HepG2 (cell line): ENCODE measurements around the gene SERAC1. TPM values are rescaled to one million over a fixed set of nuclear protein-coding genes. Genes with fewer than 3 reads are reported as not detected.

ENCODE experiments used
- ATAC-seq: fragments of 200-7000 bp; cut with Tn5 transposase; 3 replicates; pipeline ENCODE4 v1.9.1; 2020; ENCODE audit warnings: mild to moderate bottlenecking, moderate library complexity
- BruUV-seq: library from RNA; stranded (reverse); fragments of 400-500 nt; replicated peaks from 2 replicates; lab custom pipeline; 2021; lab: Mats Ljungman, UMichigan
- CTCF ChIA-PET: fragments of 300-600 bp; formaldehyde crosslinking; extraction: SDS; loops from one replicate; lab custom pipeline; 2021; ENCODE audit warnings: low total read pairs, inconsistent platforms, low intra/inter-chr PET ratio; lab: Yijun Ruan, JAX
- POLR2A ChIA-PET: fragments of 350-600 bp; sonication (Branson Sonifier 250); formaldehyde crosslinking; loops from one replicate; lab custom pipeline; 2020; ENCODE audit warnings: antibody characterized with exemption, inconsistent platforms; lab: Yijun Ruan, JAX
- DNase-seq: peaks from one replicate; pipeline ENCODE4 v3.0.0-alpha.2; 2015; ENCODE audit warnings: low spot score
- FAIRE-seq: peaks from 3 replicates; lab custom pipeline; 2011; peaks lifted over from hg19 to GRCh38; lab: Jason Lieb, UNC
- H2AFZ ChIP-seq: one replicate; pipeline ENCODE4 v1.6.1; 2011; ENCODE audit warnings: low read length, inconsistent platforms
- H3K27ac ChIP-seq: fragments of 300-600 bp; 3 replicates; pipeline ENCODE4 v1.8.0; 2011; ENCODE audit warnings: mixed run types, mild to moderate bottlenecking, mixed read lengths, low read length, inconsistent platforms; ENCODE audit not compliant: insufficient read depth; ENCODE audit errors: extremely low read length
- H3K27me3 ChIP-seq, 2 experiments: fragments of 200-600 bp in 1 of 2; 2 replicates in 1 of 2; 3 replicates in 1 of 2; pipeline versions ENCODE4 v1.6.0 to v1.8.0; 2011; ENCODE audit warnings: low read length in 2 of 2, mild to moderate bottlenecking in 2 of 2, moderate library complexity in 2 of 2, inconsistent platforms in 1 of 2; ENCODE audit not compliant: insufficient read depth in 2 of 2, control insufficient read depth in 1 of 2
- H3K36me3 ChIP-seq, 2 experiments: fragments of 200-600 bp in 1 of 2; replicated peaks in 1 of 2; 2 replicates in 1 of 2; 3 replicates in 1 of 2; pipeline versions ENCODE4 v1.5.1 to v1.8.0; 2011; ENCODE audit warnings: low read length in 2 of 2, inconsistent platforms in 1 of 2; ENCODE audit not compliant: insufficient read depth in 2 of 2, control insufficient read depth in 1 of 2
- H3K4me1 ChIP-seq: 2 replicates; pipeline ENCODE4 v1.5.1; 2012; ENCODE audit warnings: low read length, inconsistent platforms; ENCODE audit not compliant: insufficient read depth
- H3K4me2 ChIP-seq: 2 replicates; pipeline ENCODE4 v1.6.0; 2011; ENCODE audit warnings: low read depth, low read length, inconsistent platforms
- H3K4me3 ChIP-seq, 3 experiments: fragments of 200-600 bp in 1 of 3; sonication (generic), shearing (Covaris generic) in 1 of 3; replicated peaks in 1 of 3; 2 replicates each; pipeline ENCODE4 v1.5.1; 2011 to 2016; ENCODE audit warnings: low read length in 3 of 3, inconsistent platforms in 2 of 3, low read depth in 2 of 3, mild to moderate bottlenecking in 2 of 3, control low read depth in 1 of 3, mixed read lengths in 1 of 3; ENCODE audit not compliant: insufficient read depth in 1 of 3
- H3K79me2 ChIP-seq: one replicate; pipeline ENCODE4 v1.6.1; 2011; ENCODE audit warnings: low read length, inconsistent platforms; ENCODE audit not compliant: insufficient read depth
- H3K9ac ChIP-seq: 2 replicates; pipeline ENCODE4 v1.6.0; 2011; ENCODE audit warnings: mild to moderate bottlenecking, low read depth, low read length, inconsistent platforms; ENCODE audit not compliant: insufficient read depth
- H3K9me3 ChIP-seq: 2 replicates; pipeline ENCODE4 v1.5.1; 2012; ENCODE audit warnings: mild to moderate bottlenecking, low read length
- H4K20me1 ChIP-seq: 2 replicates; pipeline ENCODE4 v1.6.0; 2011; ENCODE audit warnings: inconsistent platforms, mild to moderate bottlenecking, low read length, moderate library complexity; ENCODE audit not compliant: insufficient read depth
- ATF7 ChIP-seq, 2 experiments: fragments of 450-650 bp in 1 of 2; sonication (generic) in 1 of 2; formaldehyde crosslinking in 1 of 2; IDR thresholded peaks; 2 replicates each; pipeline versions ENCODE4 v1.4.0 to v1.6.1; 2016 to 2020; ENCODE audit warnings: antibody characterized with exemption in 1 of 2, mild to moderate bottlenecking in 1 of 2, missing genetic modification reagents in 1 of 2
- DPF2 ChIP-seq: sonication (generic); formaldehyde crosslinking; IDR thresholded peaks from 2 replicates; pipeline ENCODE4 v1.4.0; 2020; ENCODE audit warnings: mild to moderate bottlenecking, low read depth, missing genetic modification reagents, borderline replicate concordance
- E2F5 ChIP-seq: sonication (generic); formaldehyde crosslinking; conservative IDR thresholded peaks from 2 replicates; pipeline ENCODE4 v1.4.0; 2020; ENCODE audit warnings: missing genetic modification reagents
- KLF11 ChIP-seq: IDR thresholded peaks from 2 replicates; pipeline ENCODE4 v1.6.1; 2016; ENCODE audit warnings: missing compliant biosample characterization
- MIER3 ChIP-seq: IDR thresholded peaks from 2 replicates; pipeline ENCODE4 v1.6.1; 2016; ENCODE audit warnings: missing compliant biosample characterization, borderline replicate concordance
- MZF1 ChIP-seq: sonication (generic); formaldehyde crosslinking; IDR thresholded peaks from 2 replicates; pipeline ENCODE4 v1.8.1; 2023; ENCODE audit warnings: mild to moderate bottlenecking, missing genetic modification reagents, borderline replicate concordance
- NFE2 ChIP-seq: sonication (generic); formaldehyde crosslinking; IDR thresholded peaks from 2 replicates; pipeline ENCODE4 v1.4.0; 2020; ENCODE audit warnings: missing genetic modification reagents
- RFXANK ChIP-seq: IDR thresholded peaks from 2 replicates; pipeline ENCODE4 v1.6.1; 2016
- RXRB ChIP-seq: IDR thresholded peaks from 2 replicates; pipeline ENCODE4 v1.6.1; 2016; ENCODE audit warnings: borderline replicate concordance, missing genetic modification reagents, missing compliant biosample characterization
- SETDB1 ChIP-seq: sonication (generic); formaldehyde crosslinking; IDR thresholded peaks from 2 replicates; pipeline ENCODE4 v1.5.1; 2020; ENCODE audit warnings: missing genetic modification reagents, mild to moderate bottlenecking, borderline replicate concordance
- STAG1 ChIP-seq: sonication (generic); formaldehyde crosslinking; IDR thresholded peaks from 2 replicates; pipeline ENCODE4 v1.4.0; 2020; ENCODE audit warnings: missing genetic modification reagents
- TCF7 ChIP-seq: sonication (generic); IDR thresholded peaks from 2 replicates; pipeline ENCODE4 v1.6.1; 2016; ENCODE audit warnings: antibody characterized with exemption, low read depth
- YEATS2 ChIP-seq: sonication (generic); formaldehyde crosslinking; IDR thresholded peaks from 2 replicates; pipeline ENCODE4 v1.4.0; 2020; ENCODE audit warnings: missing genetic modification reagents, borderline replicate concordance
- ZFP37 ChIP-seq: sonication (generic); formaldehyde crosslinking; IDR thresholded peaks from 2 replicates; pipeline ENCODE4 v1.4.0; 2020; ENCODE audit warnings: missing genetic modification reagents, borderline replicate concordance
- ZNF143 ChIP-seq: sonication (generic); formaldehyde crosslinking; IDR thresholded peaks from 2 replicates; pipeline ENCODE4 v1.4.0; 2020; ENCODE audit warnings: missing genetic modification reagents
- ZNF513 ChIP-seq: sonication (generic); formaldehyde crosslinking; conservative IDR thresholded peaks from 2 replicates; pipeline ENCODE4 v1.5.0; 2020; ENCODE audit warnings: missing genetic modification reagents
- ZNF546 ChIP-seq: sonication (generic); formaldehyde crosslinking; conservative IDR thresholded peaks from 2 replicates; pipeline ENCODE4 v1.8.1; 2023; ENCODE audit warnings: mild to moderate bottlenecking, missing genetic modification reagents
- ZNF576 ChIP-seq: sonication (generic); formaldehyde crosslinking; IDR thresholded peaks from 2 replicates; pipeline ENCODE4 v1.4.0; 2020; ENCODE audit warnings: mild to moderate bottlenecking, missing genetic modification reagents
- WGBS: methylation state at CpG from one replicate; pipeline ENCODE4 v1.1.6; 2017; ENCODE audit warnings: low lambda C conversion rate; 5-methylcytosine and 5-hydroxymethylcytosine counted together
- in situ Hi-C: cut with HindIII; loops from 2 replicates; pipeline ENCODE4 v1.10.0; 2017; ENCODE audit warnings: low pct_unique_long_range_greater_than_20kb; ENCODE audit not compliant: extremely low pct_ligation_motif_present
- intact Hi-C: fragments of 100-400 bp; cut with micrococcal nuclease; formaldehyde crosslinking; loops from one replicate; pipeline ENCODE4 v1.10.0; 2022; ENCODE audit not compliant: unreplicated experiment
- polyA plus RNA-seq, 8 experiments: library from polyadenylated mRNA; depleted of rRNA in 3 of 8; stranded (reverse) in 7 of 8; unstranded in 1 of 8; fragments of >200 nt; fragmentation: Illumina TruSeq in 4 of 8; extraction: Trizol in 4 of 8; gene quantifications; 2 replicates each; pipeline versions ENCODE4 v1.2.1 to v1.2.3, GENCODE V29; 2011 to 2016; ENCODE audit warnings: low read depth in 4 of 8, missing spikeins in 1 of 8, mixed read lengths in 1 of 8; ENCODE audit not compliant: insufficient read depth in 1 of 8
- total RNA-seq, 5 experiments: library from RNA; depleted of rRNA; stranded (reverse); fragments of >200 nt; fragmentation: Illumina TruSeq; extraction: Trizol; gene quantifications; 2 replicates each; pipeline ENCODE4 v1.2.3, GENCODE V29; 2016; ENCODE audit warnings: low read depth in 1 of 5

Gene SERAC1
- total and polyA plus RNA-seq, 2 of the 13 experiments (the other 11 are each of a cell fraction or from before 2014, with no cell fraction given): 4.5 to 8.1 TPM

- no peaks in the 10 kb centered on the region for H4K20me1 ChIP-seq
- intact Hi-C loops (no loop called here), in situ Hi-C loops (no loop called here)
- H3K9ac ChIP-seq: no peak overlapping the region
- peaks cover 25% of the 10 kb centered on the region for H3K4me1 ChIP-seq
- CTCF ChIA-PET: no interaction called here
- DNase-seq (no peak), FAIRE-seq (no peak), ATAC-seq (no peak)
- no peak overlapping the region for H3K4me2 ChIP-seq
- no peaks in the 10 kb centered on the region for H3K79me2 ChIP-seq
- H3K27me3 ChIP-seq: no peaks in the 10 kb centered on the region
- no peak overlapping the region for H3K27ac ChIP-seq
- H3K9me3 ChIP-seq: no peaks in the 10 kb centered on the region
- TF ChIP-seq RFXANK (CRISPR knock-in tag): no peak
- no peak for TF ChIP-seq ZNF546
- no peak for TF ChIP-seq ZFP37 (CRISPR knock-in tag)
- TF ChIP-seq E2F5 (CRISPR knock-in tag): no peak
- no peak for TF ChIP-seq KLF11 (CRISPR knock-in tag)
- no peak for TF ChIP-seq MIER3 (CRISPR knock-in tag)
- no peak for TF ChIP-seq STAG1 (CRISPR knock-in tag)
- TF ChIP-seq ZNF513: no peak
- no peak for TF ChIP-seq YEATS2 (CRISPR knock-in tag)
- TF ChIP-seq NFE2 (CRISPR knock-in tag): no peak
- TF ChIP-seq SETDB1: no peak
- no peak for TF ChIP-seq ATF7 (IDR thresholded peaks at IDR 0.05)
- TF ChIP-seq ATF7 (CRISPR knock-in tag; IDR thresholded peaks at IDR 0.05): no peak
- no peak for TF ChIP-seq ZNF143
- no peak for TF ChIP-seq DPF2
- no peak for TF ChIP-seq ZNF576 (CRISPR knock-in tag)
- no peak for TF ChIP-seq MZF1
- no peak for TF ChIP-seq RXRB
- no peak for TF ChIP-seq TCF7
- BruUV-seq: no TSS peak
- H3K4me3 ChIP-seq: no peak overlapping the region
- 87% methylated on average over 3 of the region's 3 CpGs for WGBS
- POLR2A ChIA-PET: no interaction called here
- no peak overlapping the region for H2AFZ ChIP-seq
- peaks cover 1 to 5% of the 10 kb centered on the region in 2 experiments; a peak in 3 of 5 replicates for H3K36me3 ChIP-seq
Measured at GRCh38 chr6:158149641-158150040, 18.4 kb downstream of the SERAC1 start.
